Measurements from ENCODE around the gene SRSF11.

SRSF11 gene

GRCh38 chr1:70278710-70279109, 57.5 kb downstream of the SRSF11 start:
- Histone ChIP-seq H3K9me3 (ENCODE audit: control insufficient read depth, low read depth, low read length) (no peaks in the 10 kb centered on the region), H3K9ac (ENCODE audit: low read length) (no peak overlapping the region), H3K27ac (ENCODE audit: low read length) (no peak overlapping the region), H3K4me3 (ENCODE audit: low read length) (no peak overlapping the region), H3K36me3 (ENCODE audit: control insufficient read depth, low read depth, low read length) (peaks cover 7% of the 10 kb centered on the region), H3K4me1 (ENCODE audit: control insufficient read depth, low read depth, low read length) (no peaks in the 10 kb centered on the region), H3K27me3 (ENCODE audit: control insufficient read depth, insufficient read depth, low read length) (no peaks in the 10 kb centered on the region)

- Histone ChIP-seq H3K36me3 (ENCODE audit: control insufficient read depth, low read depth, low read length) (no peaks in the 10 kb centered on the region), H3K27ac (ENCODE audit: low read length) (no peak overlapping the region), H3K4me3 (ENCODE audit: low read length) (no peak overlapping the region), H3K27me3 (ENCODE audit: control insufficient read depth, insufficient read depth, low read length) (no peaks in the 10 kb centered on the region), H3K9me3 (ENCODE audit: control insufficient read depth, low read depth, low read length) (no peaks in the 10 kb centered on the region), H3K9ac (ENCODE audit: low read length) (no peak overlapping the region), H3K4me1 (ENCODE audit: control insufficient read depth, low read depth, low read length) (no peaks in the 10 kb centered on the region)
Measured at GRCh38 chr1:70284366-70284765, 63.2 kb downstream of the SRSF11 start.

- Histone ChIP-seq H3K4me1 (ENCODE audit: control insufficient read depth, low read depth, low read length) (no peaks in the 10 kb centered on the region), H3K9ac (ENCODE audit: low read length) (no peak overlapping the region), H3K4me3 (ENCODE audit: low read length) (no peak overlapping the region), H3K36me3 (ENCODE audit: control insufficient read depth, low read depth, low read length) (peaks cover 7% of the 10 kb centered on the region), H3K27ac (ENCODE audit: low read length) (no peak overlapping the region), H3K9me3 (ENCODE audit: control insufficient read depth, low read depth, low read length) (no peaks in the 10 kb centered on the region), H3K27me3 (ENCODE audit: control insufficient read depth, insufficient read depth, low read length) (no peaks in the 10 kb centered on the region)
Measured at GRCh38 chr1:70286453-70286852, 65.3 kb downstream of the SRSF11 start.

GRCh38 chr1:70288166-70288565, 67.0 kb downstream of the SRSF11 start:
- peaks cover 9% of the 10 kb centered on the region for H3K36me3 ChIP-seq (ENCODE audit: control insufficient read depth, low read depth, low read length)

GRCh38 chr1:70290218-70290617, 69.0 kb downstream of the SRSF11 start:
- Histone ChIP-seq H3K27me3 (ENCODE audit: control insufficient read depth, insufficient read depth, low read length) (no peaks in the 10 kb centered on the region), H3K27ac (ENCODE audit: low read length) (no peak overlapping the region), H3K4me3 (ENCODE audit: low read length) (no peak overlapping the region), H3K4me1 (ENCODE audit: control insufficient read depth, low read depth, low read length) (no peaks in the 10 kb centered on the region), H3K9ac (ENCODE audit: low read length) (no peak overlapping the region), H3K36me3 (ENCODE audit: control insufficient read depth, low read depth, low read length) (peaks cover 20% of the 10 kb centered on the region), H3K9me3 (ENCODE audit: control insufficient read depth, low read depth, low read length) (no peaks in the 10 kb centered on the region)

More at GRCh38 chr1:70288166-70288565, 67.0 kb downstream of the SRSF11 start:
- no peaks in the 10 kb centered on the region for H3K9me3 ChIP-seq (ENCODE audit: control insufficient read depth, low read depth, low read length)
- H3K4me3 ChIP-seq (ENCODE audit: low read length) = no peak overlapping the region
- no peaks in the 10 kb centered on the region for H3K27me3 ChIP-seq (ENCODE audit: control insufficient read depth, insufficient read depth, low read length)
- H3K27ac ChIP-seq (ENCODE audit: low read length) = no peak overlapping the region
- no peak overlapping the region for H3K9ac ChIP-seq (ENCODE audit: low read length)
- H3K4me1 ChIP-seq (ENCODE audit: control insufficient read depth, low read depth, low read length) = no peaks in the 10 kb centered on the region

GRCh38 chr1:70293186-70293843, 72.1 kb downstream of the SRSF11 start:
- no peak overlapping the region for H3K9ac ChIP-seq (ENCODE audit: low read length)
- H3K36me3 ChIP-seq (ENCODE audit: control insufficient read depth, low read depth, low read length) = peaks cover 25% of the 10 kb centered on the region
- no peak overlapping the region for H3K4me3 ChIP-seq (ENCODE audit: low read length)
- H3K9me3 ChIP-seq (ENCODE audit: control insufficient read depth, low read depth, low read length) = no peaks in the 10 kb centered on the region
- no peaks in the 10 kb centered on the region for H3K4me1 ChIP-seq (ENCODE audit: control insufficient read depth, low read depth, low read length)
- no peak overlapping the region for H3K27ac ChIP-seq (ENCODE audit: low read length)
- no peaks in the 10 kb centered on the region for H3K27me3 ChIP-seq (ENCODE audit: control insufficient read depth, insufficient read depth, low read length)

GRCh38 chr1:70295749-70296148, 74.6 kb downstream of the SRSF11 start:
- Histone ChIP-seq H3K9ac (ENCODE audit: low read length) (no peak overlapping the region), H3K36me3 (ENCODE audit: control insufficient read depth, low read depth, low read length) (peaks cover 29% of the 10 kb centered on the region), H3K9me3 (ENCODE audit: control insufficient read depth, low read depth, low read length) (no peaks in the 10 kb centered on the region), H3K27ac (ENCODE audit: low read length) (no peak overlapping the region), H3K4me3 (ENCODE audit: low read length) (no peak overlapping the region), H3K4me1 (ENCODE audit: control insufficient read depth, low read depth, low read length) (no peaks in the 10 kb centered on the region), H3K27me3 (ENCODE audit: control insufficient read depth, insufficient read depth, low read length) (no peaks in the 10 kb centered on the region)

- Histone ChIP-seq H3K27me3 (ENCODE audit: control insufficient read depth, insufficient read depth, low read length) (no peaks in the 10 kb centered on the region), H3K9ac (ENCODE audit: low read length) (no peak overlapping the region), H3K27ac (ENCODE audit: low read length) (no peak overlapping the region), H3K36me3 (ENCODE audit: control insufficient read depth, low read depth, low read length) (peaks cover 17% of the 10 kb centered on the region), H3K9me3 (ENCODE audit: control insufficient read depth, low read depth, low read length) (no peaks in the 10 kb centered on the region), H3K4me3 (ENCODE audit: low read length) (no peak overlapping the region), H3K4me1 (ENCODE audit: control insufficient read depth, low read depth, low read length) (no peaks in the 10 kb centered on the region)
Measured at GRCh38 chr1:70299472-70299871, 78.3 kb downstream of the SRSF11 start.
